Urinary bladder (tissue), 4 donors: ENCODE results near the gene MLN. TPM values are rescaled to one million over a fixed set of nuclear protein-coding genes. Genes with fewer than 3 reads are reported as not detected.

ENCODE experiments used
- DNase-seq: peaks from one replicate; pipeline ENCODE4 v3.0.0-alpha.2; 2015; ENCODE audit errors: extremely low spot score
- H3K27ac ChIP-seq: one replicate; pipeline ENCODE4 v1.5.1; 2013; ENCODE audit warnings: low read depth, mild to moderate bottlenecking, moderate library complexity
- H3K36me3 ChIP-seq: one replicate; pipeline ENCODE4 v1.6.1; 2013; ENCODE audit warnings: mild to moderate bottlenecking, moderate library complexity; ENCODE audit not compliant: insufficient read depth
- H3K4me1 ChIP-seq: one replicate; pipeline ENCODE4 v1.6.1; 2013; ENCODE audit warnings: mild to moderate bottlenecking, moderate library complexity; ENCODE audit not compliant: insufficient read depth
- H3K4me3 ChIP-seq: one replicate; pipeline ENCODE4 v1.5.1; 2013; ENCODE audit warnings: low read depth, low read length
- WGBS: extraction: QIAGEN DNeasy Blood & Tissue Kit; methylation state at CpG from one replicate; pipeline ENCODE4 v1.1.7; 2013; 5-methylcytosine and 5-hydroxymethylcytosine counted together
- polyA plus RNA-seq: library from polyadenylated mRNA; stranded (reverse); fragments of 200-250 nt; gene quantifications from one replicate; pipeline ENCODE4 v1.2.3, GENCODE V29; 2013
- total RNA-seq: library from RNA; depleted of rRNA; stranded (reverse); fragments of >200 nt; gene quantifications from one replicate; pipeline ENCODE4 v1.2.3, GENCODE V29; 2014
- donor health status: healthy with polysubstance abuse.
- donor health status: healthy.

Gene MLN, protein sequence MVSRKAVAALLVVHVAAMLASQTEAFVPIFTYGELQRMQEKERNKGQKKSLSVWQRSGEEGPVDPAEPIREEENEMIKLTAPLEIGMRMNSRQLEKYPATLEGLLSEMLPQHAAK
- not detected for total RNA-seq
- polyA plus RNA-seq, result not detected

GRCh38 chr6:33803571-33804053 lies at the start of gene MLN:
Gene MLN, minus strand, starts transcription at chr6:33804003. Its CDS starts 2,840 bp downstream, at chr6:33801163.
- Histone ChIP-seq H3K4me3 (no peak within 1 kb of the TSS), H3K36me3 (no peaks in the 10 kb centered on the region), H3K4me1 (no peaks in the 10 kb centered on the region), H3K27ac (no peak within 1 kb of the TSS)
- 77% methylated on average over 14 of the region's 14 CpGs for WGBS
- no peak for DNase-seq

GRCh38 chr6:33853026-33853425 lies 49.2 kb upstream of the MLN start:
- H3K36me3 ChIP-seq, result no peaks in the 10 kb centered on the region
- H3K27ac ChIP-seq, result no peak overlapping the region
- no peaks in the 10 kb centered on the region for H3K4me1 ChIP-seq
- DNase-seq, result no peak
- no peak overlapping the region for H3K4me3 ChIP-seq
- 83% methylated on average over 4 of the region's 4 CpGs for WGBS

- Histone ChIP-seq H3K36me3 (no peaks in the 10 kb centered on the region), H3K4me1 (no peaks in the 10 kb centered on the region), H3K4me3 (no peak overlapping the region), H3K27ac (no peak overlapping the region)
- 17% methylated on average over 8 of the region's 8 CpGs for WGBS
- DNase-seq, result no peak
Observed at GRCh38 chr6:33851959-33852358, 48.2 kb upstream of the MLN start.

DNA sequence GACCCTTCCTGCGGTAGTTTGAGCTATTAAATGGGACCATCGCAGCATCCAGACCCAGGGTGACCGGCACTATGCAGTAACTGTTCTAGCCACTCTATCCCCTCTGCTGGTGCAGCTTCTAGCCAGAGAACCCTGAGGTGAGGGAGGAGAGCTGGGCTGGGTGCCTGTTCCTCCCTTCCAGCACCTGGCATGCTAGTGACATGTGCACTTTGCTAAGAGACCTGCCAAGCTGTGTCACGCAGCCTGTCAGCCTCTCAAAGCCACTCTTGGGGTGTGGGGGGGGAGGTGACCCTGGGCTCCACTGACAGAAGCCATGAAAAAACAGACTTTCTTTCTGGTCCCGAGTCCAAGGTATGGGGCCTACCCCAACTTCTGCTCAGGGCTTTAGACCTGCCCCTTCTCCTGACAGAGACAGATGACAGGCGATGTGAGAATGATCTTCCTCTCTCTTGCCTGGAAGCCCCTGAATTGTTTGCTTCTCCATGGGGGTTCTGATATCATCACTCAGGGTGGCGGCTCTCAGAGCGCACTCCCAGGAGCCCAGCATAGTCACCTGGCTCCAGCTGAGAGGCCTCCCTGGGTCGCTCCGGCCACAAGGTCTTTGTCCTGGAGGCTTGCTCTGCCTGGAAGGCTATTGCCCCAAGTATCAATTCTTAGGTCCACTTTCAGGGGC lies 47.2 kb upstream of the MLN start:
- Histone ChIP-seq H3K36me3 (no peaks in the 10 kb centered on the region), H3K4me3 (no peak overlapping the region), H3K4me1 (no peaks in the 10 kb centered on the region), H3K27ac (no peak overlapping the region)
- DNase-seq, result no peak
- 85% methylated on average over 10 of the region's 10 CpGs for WGBS

DNA sequence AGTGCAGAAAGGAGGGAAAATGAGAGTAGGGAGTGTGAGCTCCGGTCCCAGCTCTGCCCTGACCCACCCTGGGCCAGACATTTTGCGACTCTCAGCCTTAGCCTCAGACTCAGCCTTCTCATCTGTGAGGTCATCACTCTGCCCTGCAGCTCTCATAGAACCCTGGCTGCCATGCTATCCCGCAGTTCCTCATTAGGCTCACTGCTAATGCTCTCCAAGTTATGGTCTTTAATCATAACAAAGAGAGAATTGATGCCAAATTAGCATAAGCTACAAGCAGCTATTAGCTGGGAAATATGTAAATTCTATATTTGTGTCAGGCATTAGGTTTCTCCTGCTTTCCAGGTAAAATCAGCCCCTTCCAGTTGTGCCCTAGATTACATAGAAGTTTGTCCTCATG lies 46.5 kb upstream of the MLN start:
- no peak overlapping the region for H3K4me3 ChIP-seq
- 64% methylated on average over 3 of the region's 3 CpGs for WGBS
- no peaks in the 10 kb centered on the region for H3K4me1 ChIP-seq
- DNase-seq, result no peak
- no peak overlapping the region for H3K27ac ChIP-seq
- H3K36me3 ChIP-seq, result no peaks in the 10 kb centered on the region

GRCh38 chr6:33849500-33850075 lies 45.8 kb upstream of the MLN start:
- H3K4me1 ChIP-seq, result no peaks in the 10 kb centered on the region
- H3K36me3 ChIP-seq, result no peaks in the 10 kb centered on the region
- H3K27ac ChIP-seq, result no peak overlapping the region
- H3K4me3 ChIP-seq, result no peak overlapping the region
- WGBS, result 93% methylated on average over 9 of the region's 9 CpGs
- DNase-seq, result no peak

DNA sequence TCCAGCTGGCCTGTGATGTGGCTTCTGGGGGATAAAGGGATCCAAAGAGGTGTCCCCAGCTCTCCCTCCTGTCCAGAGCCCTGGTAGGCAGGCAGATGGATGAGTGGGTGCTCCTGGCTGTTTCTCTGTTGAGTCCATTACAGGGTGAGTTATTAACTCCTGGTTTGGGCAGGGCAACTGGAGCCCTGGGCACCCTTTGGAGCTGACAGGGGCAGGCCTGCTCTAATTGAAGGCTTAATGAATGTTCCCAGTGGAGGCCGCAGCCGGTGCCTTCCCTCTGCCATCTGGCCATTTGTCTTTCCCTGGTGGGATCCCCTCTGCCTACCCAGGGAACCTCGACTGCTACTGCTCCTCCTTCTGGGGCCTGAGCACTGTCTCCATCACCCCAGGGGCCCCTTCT lies 44.7 kb upstream of the MLN start:
- no peaks in the 10 kb centered on the region for H3K4me1 ChIP-seq
- 80% methylated on average over 3 of the region's 3 CpGs for WGBS
- no peak overlapping the region for H3K4me3 ChIP-seq
- no peak for DNase-seq
- no peak overlapping the region for H3K27ac ChIP-seq
- H3K36me3 ChIP-seq, result no peaks in the 10 kb centered on the region

GRCh38 chr6:33847867-33848266 lies 44.1 kb upstream of the MLN start:
- H3K4me1 ChIP-seq, result no peaks in the 10 kb centered on the region
- no peak overlapping the region for H3K4me3 ChIP-seq
- 88% methylated on average over 1 of the region's 1 CpG for WGBS
- DNase-seq, result no peak
- H3K36me3 ChIP-seq, result no peaks in the 10 kb centered on the region
- H3K27ac ChIP-seq, result no peak overlapping the region

- H3K27ac ChIP-seq, result no peak overlapping the region
- no peak for DNase-seq
- WGBS, result 82% methylated on average over 6 of the region's 6 CpGs
- H3K36me3 ChIP-seq, result no peaks in the 10 kb centered on the region
- no peak overlapping the region for H3K4me3 ChIP-seq
- H3K4me1 ChIP-seq, result no peaks in the 10 kb centered on the region
Observed at GRCh38 chr6:33847078-33847477, 43.3 kb upstream of the MLN start.

DNA sequence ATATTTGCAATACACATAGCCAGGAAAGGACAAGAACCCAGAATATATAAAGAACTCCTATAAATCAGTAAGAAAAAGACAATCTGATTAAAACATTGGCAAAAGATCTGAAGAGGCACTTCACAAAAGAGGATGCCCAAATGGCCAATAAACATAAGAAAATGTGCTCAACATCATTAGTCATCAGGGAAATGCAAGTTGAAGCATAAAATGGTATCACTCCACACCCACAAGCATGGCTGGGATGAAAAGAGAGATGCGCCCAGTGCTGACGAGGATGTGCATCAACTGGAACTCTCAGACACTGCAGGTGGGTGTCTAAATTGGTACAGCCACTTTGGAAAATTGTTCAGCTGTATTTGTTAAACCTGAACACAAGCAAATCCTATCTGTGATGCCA lies 42.4 kb upstream of the MLN start:
- no peaks in the 10 kb centered on the region for H3K36me3 ChIP-seq
- H3K27ac ChIP-seq, result no peak overlapping the region
- DNase-seq, result no peak
- 88% methylated on average over 2 of the region's 2 CpGs for WGBS
- H3K4me1 ChIP-seq, result no peaks in the 10 kb centered on the region
- no peak overlapping the region for H3K4me3 ChIP-seq

DNA sequence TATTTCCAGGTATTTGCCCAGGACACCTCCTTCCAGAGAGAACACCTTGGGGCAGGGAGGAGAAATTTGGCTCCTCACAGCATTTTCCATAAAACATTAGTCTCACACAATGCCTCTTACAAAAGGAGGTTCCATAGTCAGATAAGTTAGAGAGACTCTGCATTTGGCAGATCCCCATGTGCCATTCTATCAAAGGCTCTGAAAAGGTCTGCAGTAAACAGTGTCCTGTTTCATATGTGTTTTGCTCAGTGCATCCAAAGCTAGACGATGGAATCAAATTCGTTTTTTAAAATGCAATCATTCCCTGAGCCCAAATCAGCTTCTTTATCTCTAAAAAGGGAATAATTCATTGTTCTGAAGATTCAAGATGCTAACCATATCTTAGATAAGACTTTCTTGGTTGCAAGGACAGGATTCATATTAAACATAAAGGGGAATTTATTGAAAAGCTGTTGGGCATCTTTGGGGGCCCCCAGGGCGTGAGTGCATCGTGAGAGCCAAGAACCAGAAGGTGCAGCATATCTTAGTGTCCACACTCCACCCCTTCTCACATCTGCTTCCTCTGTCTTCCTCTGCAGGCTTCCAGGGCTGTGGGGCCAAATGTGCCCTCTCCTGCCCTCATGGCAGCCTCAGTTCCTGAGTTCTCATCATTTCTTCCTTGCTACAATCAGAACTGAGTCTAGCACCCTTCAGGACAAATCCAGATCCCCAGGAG lies 41.4 kb upstream of the MLN start:
- WGBS, result 62% methylated on average over 4 of the region's 4 CpGs
- Histone ChIP-seq H3K4me3 (no peak overlapping the region), H3K36me3 (no peaks in the 10 kb centered on the region), H3K27ac (no peak overlapping the region), H3K4me1 (no peaks in the 10 kb centered on the region)
- DNase-seq, result no peak

GRCh38 chr6:33843131-33844121 lies 39.6 kb upstream of the MLN start:
- H3K4me1 ChIP-seq, result no peaks in the 10 kb centered on the region
- H3K27ac ChIP-seq, result no peak overlapping the region
- DNase-seq, result no peak
- no peaks in the 10 kb centered on the region for H3K36me3 ChIP-seq
- WGBS, result 62% methylated on average over 24 of the region's 24 CpGs
- no peak overlapping the region for H3K4me3 ChIP-seq

DNA sequence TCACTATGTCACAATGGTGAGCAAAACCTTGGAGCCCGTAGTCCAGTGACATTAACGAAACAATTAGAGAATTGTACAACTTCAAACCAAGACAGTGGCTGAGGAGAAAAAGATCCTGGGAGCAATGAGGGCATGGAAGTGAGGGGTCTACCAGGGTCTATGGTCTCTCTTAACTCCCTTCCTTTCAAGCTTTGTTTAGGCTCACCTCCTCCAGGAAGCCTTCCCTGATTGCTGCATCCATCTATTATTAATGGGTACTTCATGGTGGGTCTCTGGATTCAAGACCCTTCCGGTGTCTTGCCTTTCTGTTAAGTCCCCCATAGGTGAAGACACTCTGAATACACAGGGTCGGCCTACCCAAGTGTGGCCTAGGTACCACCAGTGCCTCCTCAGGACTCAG lies 38.1 kb upstream of the MLN start:
- H3K4me1 ChIP-seq, result no peaks in the 10 kb centered on the region
- no peak overlapping the region for H3K27ac ChIP-seq
- WGBS, result 98% methylated on average over 4 of the region's 4 CpGs
- no peak overlapping the region for H3K4me3 ChIP-seq
- no peaks in the 10 kb centered on the region for H3K36me3 ChIP-seq
- DNase-seq, result no peak
